NCI-H526 (cell line): ENCODE measurements around the gene FIG4.
"Not testable (repeated sequence)": the region's sequence is repeated elsewhere in the genome, so short reads cannot be mapped to it uniquely, and the experiment has no call there.

Source experiments
- DNase-seq, 2 experiments: peaks; one replicate each; lab custom pipeline; 2025; lab: John Stamatoyannopoulos, UW

FIG4 gene

GRCh38 chr6:109853951-109854350 is 162.9 kb downstream of the FIG4 start:
- no peak for DNase-seq

DNA sequence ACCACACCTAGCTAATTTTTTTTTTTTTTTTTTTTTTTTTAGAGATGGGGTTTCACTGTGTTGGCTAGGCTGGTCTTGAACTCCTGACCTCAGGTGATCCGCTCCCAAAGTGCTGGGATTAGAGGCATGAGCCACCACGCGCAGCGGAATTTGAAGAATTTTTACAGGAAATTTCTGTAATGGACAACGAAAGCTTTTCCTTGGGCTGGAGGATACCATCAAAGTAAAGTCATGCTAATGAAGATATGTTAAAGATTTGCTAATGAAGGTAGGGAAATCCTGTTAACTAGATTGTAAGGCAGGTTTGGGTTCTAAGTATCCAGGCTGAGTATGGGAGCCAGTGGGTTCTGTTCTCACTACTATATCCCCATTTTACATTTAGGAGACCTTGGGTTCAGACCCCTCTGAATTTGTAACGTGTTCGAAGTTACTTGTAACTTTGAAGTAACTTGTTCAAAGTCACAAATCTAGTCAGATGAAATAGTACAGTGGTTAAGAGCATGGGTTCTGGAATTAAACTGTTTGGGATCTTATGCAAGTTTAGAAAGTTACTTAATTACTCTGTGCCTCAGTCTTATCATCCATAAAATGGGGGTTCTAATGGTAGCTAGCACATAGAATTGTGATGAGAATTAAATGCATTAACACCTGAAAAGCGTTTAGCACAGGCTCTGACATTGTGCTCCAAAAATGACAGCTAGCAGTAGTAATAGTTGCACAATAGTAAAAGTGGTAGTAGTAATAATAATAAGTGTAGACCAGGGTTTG is 163.6 kb downstream of the FIG4 start:
- no peak for DNase-seq

DNA sequence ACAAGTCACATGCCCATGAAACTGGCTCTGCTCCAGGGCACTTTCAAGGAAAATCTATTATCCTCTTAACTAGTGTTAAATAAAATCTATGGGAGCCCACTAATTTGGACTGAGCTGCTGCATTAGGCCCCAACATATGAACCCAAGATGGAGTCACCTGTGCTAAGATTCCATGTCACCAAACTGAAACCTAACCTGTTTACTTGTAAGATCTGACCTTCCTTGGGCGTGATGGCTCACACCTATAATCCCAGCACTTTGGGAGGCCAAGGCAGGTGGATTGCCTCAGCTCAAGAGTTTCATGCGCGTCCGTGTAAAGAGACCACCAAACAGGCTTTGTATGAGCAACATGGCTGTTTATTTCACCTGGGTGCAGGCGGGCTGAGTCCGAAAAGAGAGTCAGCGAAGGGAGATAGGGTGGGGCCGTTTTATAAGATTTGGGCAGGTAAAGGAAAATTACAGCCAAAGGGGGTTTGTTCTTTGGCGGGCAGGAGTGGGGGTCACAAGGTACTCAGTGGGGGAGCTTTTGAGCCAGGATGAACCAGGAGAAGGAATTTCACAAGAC is 164.5 kb downstream of the FIG4 start:
- not testable (repeated sequence) for DNase-seq

DNA sequence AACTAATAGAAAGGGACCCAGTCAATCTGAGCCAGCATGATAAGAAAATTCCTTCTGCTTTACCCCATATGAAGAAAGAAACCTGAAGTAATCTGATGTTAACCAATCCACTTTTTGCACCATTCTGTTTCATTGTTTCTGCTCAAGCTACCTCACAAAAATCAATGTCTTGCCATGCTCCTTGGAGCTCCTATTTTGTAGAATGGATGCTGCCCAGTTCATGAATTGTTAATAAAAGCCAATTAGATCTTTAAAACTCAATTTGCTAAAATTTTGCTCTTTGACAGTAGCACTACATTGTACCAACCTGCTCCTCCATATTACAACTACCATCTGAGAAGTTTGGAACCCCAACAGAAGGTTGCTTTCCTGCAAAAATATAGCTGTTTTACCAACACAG is 170.8 kb downstream of the FIG4 start:
- no peak for DNase-seq

DNA sequence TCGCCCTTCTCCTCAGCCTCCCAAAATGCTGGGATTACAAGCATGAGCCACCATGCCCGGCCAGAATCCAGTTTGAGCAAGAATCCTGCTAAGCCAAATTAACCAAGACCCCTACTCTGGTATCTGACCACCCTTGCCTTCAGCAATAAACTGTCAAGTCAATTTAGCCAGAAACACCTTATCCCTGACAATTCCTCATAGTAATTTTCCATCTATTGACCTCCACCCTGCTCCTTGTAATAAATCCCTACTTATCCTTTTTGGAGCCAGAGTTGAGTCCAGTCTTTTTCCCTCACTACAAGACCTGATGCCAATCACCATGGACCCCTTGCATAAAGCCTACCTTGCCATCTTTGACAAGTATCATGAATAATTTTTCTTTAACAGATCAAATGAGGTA is 173.0 kb downstream of the FIG4 start:
- no peak for DNase-seq

- DNase-seq, result no peak
Measured at GRCh38 chr6:109865968-109866367, 174.9 kb downstream of the FIG4 start.

DNA sequence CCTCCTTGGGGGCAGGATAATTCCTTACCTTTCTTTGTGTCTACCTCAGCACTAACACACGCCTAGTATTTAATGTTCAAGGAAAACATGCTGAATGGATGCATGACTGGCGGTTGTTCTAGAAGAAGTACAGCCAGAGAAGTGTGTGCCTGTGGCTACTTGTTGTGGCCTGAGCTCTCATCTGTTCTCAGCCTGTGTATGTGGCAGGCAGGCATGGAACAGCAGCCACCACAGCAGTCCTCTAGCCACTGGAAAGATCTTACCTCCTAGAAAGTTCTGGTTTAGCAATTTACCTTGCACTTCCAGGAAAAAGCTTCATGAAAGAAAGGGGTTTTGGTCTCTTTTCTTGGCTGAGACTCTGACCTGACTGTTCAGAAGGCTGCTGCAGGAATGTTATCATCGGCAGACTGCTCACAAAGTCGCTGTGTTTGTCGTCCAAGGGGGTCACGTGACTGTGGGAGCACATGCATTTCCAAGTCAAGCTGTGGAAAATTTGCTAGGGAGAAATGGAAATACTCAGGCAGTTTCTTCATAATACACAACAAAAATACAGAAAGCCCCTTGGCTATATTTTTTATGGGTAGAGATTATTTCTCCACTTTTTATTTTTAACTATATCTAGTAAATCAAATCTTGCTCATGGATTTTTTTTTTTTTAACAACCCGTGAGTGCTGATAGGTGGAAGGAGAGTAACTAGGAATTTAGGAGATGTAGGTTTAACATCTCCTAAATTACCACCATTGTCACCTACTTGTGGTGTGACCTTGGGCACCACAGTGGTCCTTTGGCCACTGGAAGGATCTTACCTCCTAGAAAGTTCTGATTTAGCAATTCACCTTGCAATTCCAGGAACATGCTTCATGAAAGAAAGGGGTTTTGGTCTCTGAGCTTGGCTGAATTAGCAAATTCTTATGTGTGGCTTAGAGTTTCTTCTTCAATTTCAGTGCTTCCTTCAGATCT is 176.2 kb downstream of the FIG4 start:
- DNase-seq, result peak in 1 of 2 experiments; percentile 38

DNA sequence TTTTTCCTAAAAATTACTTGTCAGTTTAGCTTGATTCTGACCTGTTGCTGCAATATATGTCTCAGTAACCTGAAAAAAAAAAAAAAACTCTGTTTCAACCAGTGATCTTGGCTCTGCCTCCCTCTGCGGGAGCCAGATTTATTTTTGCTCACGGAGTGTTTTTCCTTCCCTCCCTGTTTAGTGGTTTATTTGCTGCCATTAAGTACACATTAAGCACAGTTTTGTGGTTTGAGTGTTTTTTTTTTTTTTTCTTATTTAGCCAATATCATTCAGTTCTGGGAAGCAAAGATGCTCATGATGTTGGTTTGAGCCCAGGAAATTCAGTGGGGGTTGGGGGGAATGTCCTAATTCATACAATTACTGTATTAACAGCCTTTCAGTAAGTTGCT is 176.9 kb downstream of the FIG4 start:
- no peak for DNase-seq

GRCh38 chr6:109869398-109870088 is 178.4 kb downstream of the FIG4 start:
- peak in 1 of 2 experiments; percentile 13 for DNase-seq

GRCh38 chr6:109870089-109870410 is 179.0 kb downstream of the FIG4 start:
- DNase-seq, result no peak

DNA sequence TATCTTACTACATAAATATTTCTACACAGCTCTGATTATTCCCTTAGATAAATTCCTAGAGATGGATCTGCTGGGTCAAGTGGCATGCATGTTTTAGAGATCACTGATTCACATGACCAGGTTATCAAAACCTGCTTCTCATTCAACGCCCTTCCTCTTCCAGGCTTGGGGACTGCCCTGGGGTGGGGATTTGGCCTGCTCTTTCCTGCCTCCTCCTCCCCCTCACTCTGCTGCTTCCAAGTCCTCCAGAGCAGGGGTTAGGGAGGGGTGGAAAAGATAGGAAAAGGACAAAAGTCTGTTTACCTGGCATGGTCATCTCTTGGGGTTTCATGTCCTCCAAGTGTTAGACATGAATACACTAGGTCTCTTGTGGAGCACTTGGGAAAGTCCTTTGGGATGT is 181.5 kb downstream of the FIG4 start:
- no peak for DNase-seq

GRCh38 chr6:109872968-109873545 is 182.0 kb downstream of the FIG4 start:
- no peak for DNase-seq

GRCh38 chr6:109874086-109874485 is 183.0 kb downstream of the FIG4 start:
- no peak for DNase-seq

GRCh38 chr6:109874621-109875020 is 183.5 kb downstream of the FIG4 start:
- DNase-seq, result no peak
